ENCODE results near the gene FRS3.

- TF ChIP-seq SIN3A (IDR thresholded peaks at IDR 0.05; ENCODE audit: borderline replicate concordance, insufficient read depth, low read length) (no peak), REST (IDR thresholded peaks at IDR 0.05; ENCODE audit: insufficient read depth in 1 of 2, low read depth in 2 of 2, low read length in 2 of 2) (no peak), TAF1 (IDR thresholded peaks at IDR 0.05; ENCODE audit: borderline replicate concordance, insufficient read depth, low read length) (no peak)
These were observed 58.3 kb downstream of the FRS3 start for GRCh38 chr6:41721414-41721813.
